GM19395 (cell line): Measurements from ENCODE around the gene LIPI.
"Not testable (repeated sequence)": the region's sequence is repeated elsewhere in the genome, so short reads cannot be mapped to it uniquely, and the experiment has no call there.

Source experiments
- ATAC-seq: cut with Tn5 transposase; IDR thresholded peaks from one replicate; pipeline ENCODE4 v1.9.1; 2021; ENCODE audit warnings: mild to moderate bottlenecking, moderate library complexity; ENCODE audit not compliant: unreplicated experiment

Gene LIPI

GRCh38 chr21:14120091-14120734 is 90.5 kb downstream of the LIPI start:
- ATAC-seq: peak; percentile 56

- no peak for ATAC-seq
These were observed 91.7 kb downstream of the LIPI start for GRCh38 chr21:14119038-14119437.

GRCh38 chr21:14116080-14116481 is 94.7 kb downstream of the LIPI start:
- ATAC-seq: peak; percentile 90

- ATAC-seq: no peak
These were observed 95.1 kb downstream of the LIPI start for GRCh38 chr21:14115646-14116045.

- no peak for ATAC-seq
These were observed 96.5 kb downstream of the LIPI start for GRCh38 chr21:14114251-14114650.

GRCh38 chr21:14104564-14104963 is 106.2 kb downstream of the LIPI start:
- ATAC-seq: not testable (repeated sequence)

GRCh38 chr21:14099570-14099969 is 111.2 kb downstream of the LIPI start:
- ATAC-seq: no peak

- no peak for ATAC-seq
These were observed 112.8 kb downstream of the LIPI start for GRCh38 chr21:14097881-14098499.

GRCh38 chr21:14096577-14096976 is 114.2 kb downstream of the LIPI start:
- ATAC-seq: no peak

GRCh38 chr21:14096172-14096571 is 114.6 kb downstream of the LIPI start:
- ATAC-seq: no peak

GRCh38 chr21:14095056-14095455 is 115.7 kb downstream of the LIPI start:
- ATAC-seq: no peak

- no peak for ATAC-seq
These were observed 117.8 kb downstream of the LIPI start for GRCh38 chr21:14092834-14093560.

GRCh38 chr21:14090184-14090583 is 120.6 kb downstream of the LIPI start:
- ATAC-seq: not testable (repeated sequence)

GRCh38 chr21:14088391-14088790 is 122.4 kb downstream of the LIPI start:
- no peak for ATAC-seq

- no peak for ATAC-seq
These were observed 124.2 kb downstream of the LIPI start for GRCh38 chr21:14086553-14086952.

GRCh38 chr21:14084701-14085100 is 126.1 kb downstream of the LIPI start:
- ATAC-seq: no peak

- no peak for ATAC-seq
These were observed 126.7 kb downstream of the LIPI start for GRCh38 chr21:14084068-14084501.

- ATAC-seq: no peak
These were observed 130.0 kb downstream of the LIPI start for GRCh38 chr21:14080764-14081096.

GRCh38 chr21:14080040-14080763 is 130.6 kb downstream of the LIPI start:
- ATAC-seq: no peak

GRCh38 chr21:14078746-14079375 is 131.9 kb downstream of the LIPI start:
- ATAC-seq: no peak
